ENCODE measurements around the gene DHRS7B.
"Not testable (repeated sequence)": the region's sequence is repeated elsewhere in the genome, so short reads cannot be mapped to it uniquely, and the experiment has no call there.

Gene DHRS7B

GRCh38 chr17:21126645-21127508 is at the start of gene DHRS7B:
Gene DHRS7B, plus strand, starts transcription at chr17:21126964. Its CDS starts 8 bp downstream, at chr17:21126972.
- DNase-seq (ENCODE audit: low read depth) = peak; percentile 97

- DNase-seq (ENCODE audit: low read depth) = no peak
Observed at GRCh38 chr17:21077281-21077680, 49.5 kb upstream of the DHRS7B start.

GRCh38 chr17:21078016-21078780 is 48.6 kb upstream of the DHRS7B start:
- no peak for DNase-seq (ENCODE audit: low read depth)

- no peak for DNase-seq (ENCODE audit: low read depth)
Observed at GRCh38 chr17:21079196-21079595, 47.6 kb upstream of the DHRS7B start.

- no peak for DNase-seq (ENCODE audit: low read depth)
Observed at GRCh38 chr17:21082001-21082436, 44.7 kb upstream of the DHRS7B start.

GRCh38 chr17:21085280-21085679 is 41.5 kb upstream of the DHRS7B start:
- not testable (repeated sequence) for DNase-seq (ENCODE audit: low read depth)

- no peak for DNase-seq (ENCODE audit: low read depth)
Observed at GRCh38 chr17:21085707-21086106, 41.1 kb upstream of the DHRS7B start.

- no peak for DNase-seq (ENCODE audit: low read depth)
Observed at GRCh38 chr17:21089145-21089544, 37.6 kb upstream of the DHRS7B start.

- DNase-seq (ENCODE audit: low read depth) = no peak
Observed at GRCh38 chr17:21089933-21090901, 36.5 kb upstream of the DHRS7B start.

GRCh38 chr17:21090902-21091618 is 35.7 kb upstream of the DHRS7B start:
- no peak for DNase-seq (ENCODE audit: low read depth)

GRCh38 chr17:21094298-21094704 is 32.5 kb upstream of the DHRS7B start:
- DNase-seq (ENCODE audit: low read depth) = no peak

GRCh38 chr17:21095735-21096134 is 31.0 kb upstream of the DHRS7B start:
- no peak for DNase-seq (ENCODE audit: low read depth)

- no peak for DNase-seq (ENCODE audit: low read depth)
Observed at GRCh38 chr17:21096874-21097273, 29.9 kb upstream of the DHRS7B start.

GRCh38 chr17:21098934-21099689 is 27.7 kb upstream of the DHRS7B start:
- peak; percentile 64 for DNase-seq (ENCODE audit: low read depth)

GRCh38 chr17:21100636-21101035 is 26.1 kb upstream of the DHRS7B start:
- no peak for DNase-seq (ENCODE audit: low read depth)

- no peak for DNase-seq (ENCODE audit: low read depth)
Observed at GRCh38 chr17:21104608-21105007, 22.2 kb upstream of the DHRS7B start.

GRCh38 chr17:21105064-21105894 is 21.5 kb upstream of the DHRS7B start:
- no peak for DNase-seq (ENCODE audit: low read depth)

- DNase-seq (ENCODE audit: low read depth) = no peak
Observed at GRCh38 chr17:21106316-21106715, 20.4 kb upstream of the DHRS7B start.

GRCh38 chr17:21107067-21107650 is 19.6 kb upstream of the DHRS7B start:
- DNase-seq (ENCODE audit: low read depth) = not testable (repeated sequence)
